HL-60 (cell line): ENCODE measurements around the gene ARFGEF3.
"Not testable (repeated sequence)": the region's sequence is repeated elsewhere in the genome, so short reads cannot be mapped to it uniquely, and the experiment has no call there.

ENCODE experiments used
- DNase-seq, 2 experiments: peaks; one replicate each; pipeline ENCODE4 v3.0.0-alpha.2; 2010 to 2020; ENCODE audit warnings: low read depth in 1 of 2, low spot score in 1 of 2
- H3K27ac ChIP-seq: fragments of 250-450 bp; sonication (Bioruptor Pico); replicated peaks from 2 replicates; pipeline ENCODE4 v1.5.1; 2020; ENCODE audit warnings: mild to moderate bottlenecking, moderate library complexity
- H3K27me3 ChIP-seq: fragments of 250-450 bp; sonication (Bioruptor Pico); 2 replicates; pipeline ENCODE4 v1.5.1; 2021; ENCODE audit warnings: mild to moderate bottlenecking, moderate library complexity; ENCODE audit not compliant: insufficient read depth, poor library complexity, severe bottlenecking
- H3K4me3 ChIP-seq: replicated peaks from 2 replicates; pipeline ENCODE4 v1.5.1; 2011; ENCODE audit warnings: mild to moderate bottlenecking, control low read depth, low read length; ENCODE audit not compliant: insufficient read depth
- GABPA ChIP-seq: IDR thresholded peaks from 2 replicates; pipeline ENCODE4 v1.6.1; 2012; ENCODE audit warnings: low read depth
- POLR2AphosphoS5 ChIP-seq: IDR thresholded peaks from 2 replicates; pipeline ENCODE4 v1.6.1; 2012; ENCODE audit warnings: low read depth
- SPI1 ChIP-seq: IDR thresholded peaks from 2 replicates; pipeline ENCODE4 v1.6.1; 2012; ENCODE audit warnings: low read depth, mild to moderate bottlenecking, borderline replicate concordance
- TF ChIP-seq, protein P1 (sequence below): IDR thresholded peaks from 2 replicates; pipeline ENCODE4 v1.6.1; 2012; ENCODE audit warnings: low read depth; ENCODE audit not compliant: insufficient replicate concordance
- TF ChIP-seq, protein P2 (sequence below): IDR thresholded peaks from one replicate; pipeline ENCODE4 v1.5.1; 2011; ENCODE audit warnings: low read length, control low read depth, inconsistent platforms; ENCODE audit not compliant: insufficient read depth

Gene ARFGEF3

DNA sequence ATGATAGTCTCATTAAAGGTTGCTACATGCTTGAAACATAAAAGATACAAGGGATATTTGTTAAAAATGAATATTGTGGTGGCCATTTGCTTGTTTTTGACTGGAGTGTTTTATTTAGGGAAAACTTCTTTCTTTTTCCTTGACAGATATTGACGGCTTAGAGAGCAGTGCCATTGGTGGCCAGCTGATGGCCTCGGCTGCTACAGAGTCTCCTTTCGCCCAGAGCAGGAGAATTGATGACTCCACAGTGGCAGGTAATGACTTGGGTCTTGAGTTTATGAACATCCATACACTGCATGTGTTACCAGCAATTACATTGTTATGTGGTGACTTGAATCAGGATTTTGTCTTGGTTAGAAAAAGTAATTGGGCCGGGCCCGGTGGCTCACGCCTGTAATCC is 124.1 kb downstream of the ARFGEF3 start:
- Histone ChIP-seq H3K27ac (no peak overlapping the region), H3K27me3 (no peaks in the 10 kb centered on the region), H3K4me3 (no peak overlapping the region)
- no peak for DNase-seq
- no peak for TF ChIP-seq POLR2AphosphoS5
- TF ChIP-seq SPI1 = no peak
- TF ChIP-seq, protein P1, sequence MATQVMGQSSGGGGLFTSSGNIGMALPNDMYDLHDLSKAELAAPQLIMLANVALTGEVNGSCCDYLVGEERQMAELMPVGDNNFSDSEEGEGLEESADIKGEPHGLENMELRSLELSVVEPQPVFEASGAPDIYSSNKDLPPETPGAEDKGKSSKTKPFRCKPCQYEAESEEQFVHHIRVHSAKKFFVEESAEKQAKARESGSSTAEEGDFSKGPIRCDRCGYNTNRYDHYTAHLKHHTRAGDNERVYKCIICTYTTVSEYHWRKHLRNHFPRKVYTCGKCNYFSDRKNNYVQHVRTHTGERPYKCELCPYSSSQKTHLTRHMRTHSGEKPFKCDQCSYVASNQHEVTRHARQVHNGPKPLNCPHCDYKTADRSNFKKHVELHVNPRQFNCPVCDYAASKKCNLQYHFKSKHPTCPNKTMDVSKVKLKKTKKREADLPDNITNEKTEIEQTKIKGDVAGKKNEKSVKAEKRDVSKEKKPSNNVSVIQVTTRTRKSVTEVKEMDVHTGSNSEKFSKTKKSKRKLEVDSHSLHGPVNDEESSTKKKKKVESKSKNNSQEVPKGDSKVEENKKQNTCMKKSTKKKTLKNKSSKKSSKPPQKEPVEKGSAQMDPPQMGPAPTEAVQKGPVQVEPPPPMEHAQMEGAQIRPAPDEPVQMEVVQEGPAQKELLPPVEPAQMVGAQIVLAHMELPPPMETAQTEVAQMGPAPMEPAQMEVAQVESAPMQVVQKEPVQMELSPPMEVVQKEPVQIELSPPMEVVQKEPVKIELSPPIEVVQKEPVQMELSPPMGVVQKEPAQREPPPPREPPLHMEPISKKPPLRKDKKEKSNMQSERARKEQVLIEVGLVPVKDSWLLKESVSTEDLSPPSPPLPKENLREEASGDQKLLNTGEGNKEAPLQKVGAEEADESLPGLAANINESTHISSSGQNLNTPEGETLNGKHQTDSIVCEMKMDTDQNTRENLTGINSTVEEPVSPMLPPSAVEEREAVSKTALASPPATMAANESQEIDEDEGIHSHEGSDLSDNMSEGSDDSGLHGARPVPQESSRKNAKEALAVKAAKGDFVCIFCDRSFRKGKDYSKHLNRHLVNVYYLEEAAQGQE = no peak
- TF ChIP-seq GABPA = no peak
- TF ChIP-seq, protein P2, sequence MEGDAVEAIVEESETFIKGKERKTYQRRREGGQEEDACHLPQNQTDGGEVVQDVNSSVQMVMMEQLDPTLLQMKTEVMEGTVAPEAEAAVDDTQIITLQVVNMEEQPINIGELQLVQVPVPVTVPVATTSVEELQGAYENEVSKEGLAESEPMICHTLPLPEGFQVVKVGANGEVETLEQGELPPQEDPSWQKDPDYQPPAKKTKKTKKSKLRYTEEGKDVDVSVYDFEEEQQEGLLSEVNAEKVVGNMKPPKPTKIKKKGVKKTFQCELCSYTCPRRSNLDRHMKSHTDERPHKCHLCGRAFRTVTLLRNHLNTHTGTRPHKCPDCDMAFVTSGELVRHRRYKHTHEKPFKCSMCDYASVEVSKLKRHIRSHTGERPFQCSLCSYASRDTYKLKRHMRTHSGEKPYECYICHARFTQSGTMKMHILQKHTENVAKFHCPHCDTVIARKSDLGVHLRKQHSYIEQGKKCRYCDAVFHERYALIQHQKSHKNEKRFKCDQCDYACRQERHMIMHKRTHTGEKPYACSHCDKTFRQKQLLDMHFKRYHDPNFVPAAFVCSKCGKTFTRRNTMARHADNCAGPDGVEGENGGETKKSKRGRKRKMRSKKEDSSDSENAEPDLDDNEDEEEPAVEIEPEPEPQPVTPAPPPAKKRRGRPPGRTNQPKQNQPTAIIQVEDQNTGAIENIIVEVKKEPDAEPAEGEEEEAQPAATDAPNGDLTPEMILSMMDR = no peak

DNA sequence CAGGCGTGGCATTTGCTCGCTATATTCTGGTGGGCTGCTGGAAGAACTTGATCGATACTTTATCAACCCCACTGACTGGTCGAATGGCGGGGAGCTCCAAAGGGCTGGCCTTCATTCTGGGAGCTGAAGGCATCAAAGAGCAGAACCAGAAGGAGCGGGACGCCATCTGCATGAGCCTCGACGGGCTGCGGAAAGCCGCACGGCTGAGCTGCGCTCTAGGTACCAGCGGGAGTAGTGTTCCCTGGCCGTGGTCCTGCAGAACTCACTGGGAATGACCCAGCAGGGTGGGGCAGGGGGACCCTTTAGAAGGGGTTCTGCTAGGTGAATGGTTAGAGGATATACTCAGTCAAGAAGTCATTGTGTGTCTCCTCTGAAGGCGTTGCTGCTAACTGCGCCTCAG is 125.0 kb downstream of the ARFGEF3 start:
- H3K27me3 ChIP-seq = no peaks in the 10 kb centered on the region
- TF ChIP-seq, protein P2 = no peak
- TF ChIP-seq, protein P1 = no peak
- TF ChIP-seq SPI1 = no peak
- TF ChIP-seq POLR2AphosphoS5 = no peak
- no peak for TF ChIP-seq GABPA
- H3K4me3 ChIP-seq = no peak overlapping the region
- H3K27ac ChIP-seq = no peak overlapping the region
- no peak for DNase-seq

DNA sequence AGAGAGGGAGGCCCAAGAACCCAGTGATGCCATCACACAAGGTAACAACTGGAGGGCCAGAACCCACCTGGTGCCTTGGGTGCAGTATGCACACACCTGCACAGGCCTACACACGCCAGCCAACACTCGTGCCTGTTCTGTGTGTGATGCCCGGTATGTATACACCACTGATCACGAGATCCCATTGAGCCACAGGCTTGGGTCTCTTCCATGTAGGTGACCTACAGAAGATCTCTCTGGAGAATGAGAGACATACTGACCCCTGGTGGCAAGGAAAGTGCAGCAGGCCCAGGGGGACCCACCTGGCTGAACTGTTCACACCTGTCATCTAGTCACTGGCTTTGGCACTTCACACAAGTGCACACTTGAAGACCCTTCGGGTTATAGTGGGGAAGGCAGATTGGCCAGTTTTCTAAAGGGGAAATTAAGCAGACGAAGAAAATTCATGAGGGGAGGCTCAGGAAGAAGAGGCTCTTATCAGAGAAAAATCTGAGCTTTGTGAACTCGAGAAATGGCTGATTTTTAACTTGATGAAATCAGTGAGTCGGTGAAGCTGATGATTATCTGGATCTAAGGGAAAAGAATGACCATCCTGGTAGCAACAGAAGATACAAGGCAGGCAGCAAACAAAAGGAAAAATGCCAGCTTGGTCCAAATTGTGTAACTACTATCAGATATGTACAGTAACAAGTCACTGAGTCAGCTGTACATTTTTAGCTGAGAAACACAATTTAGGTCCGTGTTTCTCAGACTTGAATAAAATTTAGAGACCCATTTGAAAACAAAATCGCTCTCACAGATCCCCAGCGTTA is 125.6 kb downstream of the ARFGEF3 start:
- no peaks in the 10 kb centered on the region for H3K27me3 ChIP-seq
- no peak overlapping the region for H3K27ac ChIP-seq
- TF ChIP-seq, protein P2 = peak; percentile 68
- no peak for TF ChIP-seq SPI1
- H3K4me3 ChIP-seq = no peak overlapping the region
- peak; percentile 4 to 45 for DNase-seq

DNA sequence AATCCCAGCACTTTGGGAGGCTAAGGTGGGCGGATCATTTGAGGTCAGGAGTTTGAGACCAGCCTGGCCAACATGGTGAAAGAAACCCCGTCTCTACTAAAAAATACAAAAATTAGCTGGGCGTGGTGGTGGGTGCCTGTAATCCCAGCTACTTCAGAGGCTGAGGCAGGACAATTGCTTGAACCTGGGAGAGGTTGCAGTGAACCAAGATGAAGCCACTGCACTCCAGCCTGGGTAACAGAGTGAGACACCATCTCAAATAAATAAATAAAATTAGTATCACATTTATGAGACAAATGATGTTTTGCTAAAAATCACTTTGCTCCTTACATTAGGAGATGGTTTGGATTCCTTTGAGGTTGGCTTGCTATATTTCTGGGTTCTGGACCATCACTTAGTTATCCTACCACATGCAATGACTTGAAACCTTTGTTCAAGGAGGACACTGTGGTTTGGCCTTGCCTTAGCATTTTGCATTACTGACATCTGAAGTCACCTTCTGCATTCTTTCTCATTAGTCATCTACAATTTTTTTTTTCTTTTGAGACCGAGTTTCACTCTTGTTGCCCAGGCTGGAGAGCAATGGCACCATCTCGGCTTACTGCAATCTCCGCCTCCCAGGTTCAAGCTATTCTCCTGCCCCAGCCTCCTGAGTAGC is 126.8 kb downstream of the ARFGEF3 start:
- not testable (repeated sequence) for H3K27me3 ChIP-seq, DNase-seq, H3K4me3 ChIP-seq, H3K27ac ChIP-seq
